T-helper 1 cell treated with Interleukin-12 subunit alpha and Interleukin-12 subunit beta and Interleukin-4 antibody, amounts not matched to agents 30 ng/mL and 1 ng/mL, for 36 hours (primary cell): ENCODE results near the gene SERTAD3. TPM values are rescaled to one million over a fixed set of nuclear protein-coding genes. Genes with fewer than 3 reads are reported as not detected.
"Not testable (repeated sequence)": the region's sequence is repeated elsewhere in the genome, so short reads cannot be mapped to it uniquely, and the experiment has no call there.

Experiments used
- intact Hi-C: fragments of 100-400 bp; cut with micrococcal nuclease; formaldehyde crosslinking; loops from one replicate; pipeline ENCODE4 v1.15.1; 2024
- total RNA-seq: library from RNA; stranded (reverse); gene quantifications from 2 replicates; pipeline ENCODE4 v1.2.3, GENCODE V29; 2022

Gene SERTAD3
- total RNA-seq, 1 donor from 2014 or later, result 11.3 TPM

DNA sequence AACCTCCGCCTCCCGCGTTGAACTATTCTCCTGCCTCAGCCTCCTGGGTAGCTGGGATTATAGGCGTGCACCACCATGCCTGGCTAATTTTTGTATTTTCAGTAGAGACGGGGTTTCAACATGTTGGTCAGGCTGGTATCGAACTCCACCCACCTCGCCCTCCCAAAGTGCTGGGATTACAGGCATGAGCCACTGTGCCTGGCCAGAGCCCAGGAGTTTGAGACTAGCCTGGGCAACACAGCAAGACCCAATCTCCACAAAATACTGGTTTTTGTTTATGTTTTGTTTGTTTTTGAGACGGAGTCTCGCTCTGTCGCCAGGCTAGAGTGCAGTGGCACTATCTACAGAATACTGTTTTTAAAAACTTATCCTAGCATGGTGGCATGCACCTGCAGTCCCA lies 13.9 kb downstream of the SERTAD3 start:
- intact Hi-C loops, result not testable (repeated sequence)

DNA sequence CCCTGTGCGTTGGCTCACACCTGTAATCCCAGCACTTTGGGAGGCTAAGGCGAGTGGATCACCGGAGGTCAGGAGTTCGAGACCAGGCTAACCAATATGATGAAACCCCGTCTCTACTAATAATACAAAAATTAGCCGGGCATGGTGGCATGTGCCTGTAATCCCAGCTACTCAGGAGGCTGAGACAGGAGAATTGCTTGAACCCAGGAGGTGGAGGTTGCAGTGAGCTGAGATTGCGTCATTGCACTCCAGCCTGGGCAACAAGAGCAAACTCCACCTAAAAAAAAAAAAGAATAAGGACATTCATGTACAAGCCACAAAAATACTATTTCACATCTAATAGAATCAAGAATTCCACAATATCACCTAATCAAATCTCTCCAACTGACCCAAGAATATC lies 15.9 kb downstream of the SERTAD3 start:
- intact Hi-C loops, result loop anchor here (10.0 kb wide), 3 partner anchors 583 to 1437 kb away; partner anchors contain the start of genes FBL and RPS19

DNA sequence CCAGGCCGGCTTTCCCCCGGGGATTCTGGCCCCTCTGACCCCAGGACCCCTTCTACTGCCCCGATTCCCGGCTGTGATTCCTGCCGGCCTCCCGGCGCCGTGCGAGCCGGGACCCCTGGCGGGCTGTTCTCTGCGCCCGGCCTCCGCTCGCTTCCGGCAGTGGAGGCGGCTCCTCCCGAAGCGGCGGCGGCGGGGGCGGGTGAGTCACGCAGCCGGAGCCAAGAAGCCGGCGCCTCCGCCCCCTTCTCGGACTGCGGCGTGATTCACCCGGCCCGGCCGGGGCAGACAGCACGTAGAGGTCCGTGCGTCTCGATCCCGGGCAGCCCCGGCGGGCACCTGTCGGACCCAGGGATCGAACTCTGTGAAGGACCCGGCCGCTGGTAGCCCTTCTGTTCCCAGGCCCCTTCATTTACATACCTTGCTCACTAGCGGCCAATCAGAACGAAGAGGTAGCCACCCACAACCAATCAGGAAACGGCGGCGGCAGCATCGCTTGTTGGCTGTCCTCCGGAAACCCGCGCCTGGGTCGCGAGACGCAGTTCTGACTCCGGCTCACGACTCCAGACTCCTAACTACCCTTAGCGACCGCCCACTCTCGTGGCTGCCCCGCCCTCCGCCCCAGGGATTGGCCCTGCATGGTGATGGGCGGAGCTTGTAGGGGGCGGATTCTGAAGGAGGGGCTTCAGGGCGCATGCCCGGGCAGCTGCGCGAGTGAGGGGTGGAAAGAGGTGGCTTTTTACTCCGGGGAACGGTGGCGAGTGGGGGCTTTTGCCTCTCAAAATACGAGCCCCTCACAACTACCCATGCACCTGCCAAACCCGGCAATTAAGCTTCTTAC lies 18.5 kb downstream of the SERTAD3 start, which contains the start of gene SERTAD1:
Gene SERTAD1 (minus strand): TSS at position 543 of the 838 bp plus-strand sequence. CDS start 2,446 bp downstream, outside the sequence.
- intact Hi-C loops, result loop anchor here (1.0 to 10.0 kb wide), 12 partner anchors 8 to 1439 kb away; partner anchors contain the start of genes AKT2, BLVRB, C19orf47 and FBL

DNA sequence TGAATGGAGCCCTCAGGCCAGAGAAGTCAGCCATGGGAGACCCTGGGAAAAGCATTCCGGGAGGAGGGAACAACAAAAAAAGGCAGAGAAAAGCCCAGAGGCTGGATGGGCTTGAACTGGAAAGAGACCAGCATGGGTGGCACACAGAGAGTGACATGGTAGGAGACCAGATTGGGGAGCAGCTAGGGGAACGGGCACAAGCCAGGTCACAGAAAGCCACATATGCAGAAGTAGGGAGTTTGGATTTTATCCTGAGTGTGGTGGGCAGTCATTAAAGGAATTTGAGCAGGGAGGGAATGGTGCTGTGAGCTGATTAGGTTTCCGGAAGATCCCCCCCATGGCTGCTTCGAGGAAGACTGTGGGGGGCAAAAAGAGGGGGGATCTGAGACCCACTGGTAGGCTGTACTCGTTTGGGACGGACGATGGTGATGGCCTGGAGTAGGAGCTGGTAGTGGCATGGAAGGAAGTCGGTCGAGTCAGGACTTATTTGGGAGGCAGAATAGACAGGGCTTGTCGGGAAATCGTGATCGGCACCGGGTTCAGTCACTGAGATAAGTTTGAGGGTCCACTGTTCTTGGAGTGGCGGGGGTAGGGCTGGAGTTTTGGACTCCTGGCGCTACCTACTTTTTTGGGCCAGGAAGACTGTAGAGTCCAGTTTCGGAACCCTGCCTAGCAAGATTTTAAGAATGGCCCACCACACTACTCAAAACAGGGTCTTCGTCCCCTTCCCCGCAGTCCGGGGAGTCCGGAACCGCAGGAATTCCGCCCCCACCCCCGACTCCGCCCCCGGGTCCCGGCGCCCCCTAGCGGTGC lies 19.3 kb downstream of the SERTAD3 start:
- intact Hi-C loops, result loop anchor here (1.0 to 10.0 kb wide), 8 partner anchors 8 to 1440 kb away; partner anchors contain the start of genes AKT2, C19orf47, FBL and PLD3

DNA sequence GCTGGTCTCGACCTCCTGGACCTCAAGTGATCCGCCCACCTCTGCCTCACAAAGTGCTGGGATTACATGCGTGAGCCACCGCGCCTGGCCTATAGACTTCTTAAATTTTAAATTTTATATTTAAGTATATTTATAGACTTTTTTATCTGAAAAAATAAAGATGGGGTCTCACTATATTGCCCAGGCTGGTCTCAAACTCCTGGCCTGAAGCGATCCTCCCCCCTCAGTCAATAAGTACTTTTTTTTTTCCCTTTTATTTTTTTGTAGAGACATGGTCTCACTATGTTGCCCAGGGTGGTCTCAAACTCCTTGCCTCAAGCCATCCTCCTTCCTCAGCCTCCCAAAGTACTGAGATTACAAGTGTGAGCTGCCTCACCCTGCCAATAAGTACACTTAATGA lies 20.2 kb downstream of the SERTAD3 start:
- intact Hi-C loops, result loop anchor here (2.0 to 10.0 kb wide), 4 partner anchors 181 to 1441 kb away; partner anchors contain the start of genes FBL and RPS19

DNA sequence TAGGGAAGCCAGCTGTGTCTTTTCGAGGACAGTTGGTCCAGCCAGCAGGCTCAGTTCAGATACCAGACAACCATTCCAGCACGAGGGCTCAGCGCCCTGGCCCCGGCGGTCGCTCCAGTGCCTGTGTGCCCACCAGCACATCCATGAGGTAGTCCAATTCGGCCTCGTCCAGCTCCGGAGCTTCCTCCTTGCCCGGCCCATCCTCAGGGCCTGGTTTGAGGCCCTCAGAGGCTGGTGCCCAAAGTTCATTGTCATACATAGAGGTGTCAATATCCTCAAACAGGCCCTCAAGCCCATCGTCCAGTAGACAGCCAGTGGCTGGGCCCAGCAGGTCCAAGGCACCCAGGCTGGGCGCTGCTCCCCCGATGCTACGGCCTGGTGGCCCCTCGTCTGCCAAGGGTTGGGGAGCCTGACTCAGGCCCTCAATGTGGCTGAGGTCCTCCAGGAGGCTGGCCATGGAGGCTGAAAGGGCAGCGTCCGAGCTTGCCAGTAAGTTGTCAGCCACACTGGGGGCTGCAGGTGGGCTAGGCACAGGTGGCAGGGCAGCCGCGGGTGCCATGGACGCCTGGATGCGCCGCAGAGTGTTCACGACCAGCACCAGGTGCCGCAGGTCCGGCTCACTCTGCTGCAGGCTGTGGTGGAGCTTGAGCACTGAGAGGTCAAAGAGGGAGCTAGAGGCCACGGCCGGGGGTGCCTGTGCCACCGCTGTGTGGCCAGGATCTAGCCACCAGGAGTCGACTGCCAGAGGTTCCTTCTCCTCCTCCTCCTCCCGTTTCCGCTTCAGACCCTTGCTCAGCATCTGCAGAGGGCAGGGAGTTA lies 21.2 kb downstream of the SERTAD3 start:
- intact Hi-C loops, result loop anchor here (10.0 kb wide), 3 partner anchors 578 to 1442 kb away; partner anchors contain the start of genes FBL and RPS19

DNA sequence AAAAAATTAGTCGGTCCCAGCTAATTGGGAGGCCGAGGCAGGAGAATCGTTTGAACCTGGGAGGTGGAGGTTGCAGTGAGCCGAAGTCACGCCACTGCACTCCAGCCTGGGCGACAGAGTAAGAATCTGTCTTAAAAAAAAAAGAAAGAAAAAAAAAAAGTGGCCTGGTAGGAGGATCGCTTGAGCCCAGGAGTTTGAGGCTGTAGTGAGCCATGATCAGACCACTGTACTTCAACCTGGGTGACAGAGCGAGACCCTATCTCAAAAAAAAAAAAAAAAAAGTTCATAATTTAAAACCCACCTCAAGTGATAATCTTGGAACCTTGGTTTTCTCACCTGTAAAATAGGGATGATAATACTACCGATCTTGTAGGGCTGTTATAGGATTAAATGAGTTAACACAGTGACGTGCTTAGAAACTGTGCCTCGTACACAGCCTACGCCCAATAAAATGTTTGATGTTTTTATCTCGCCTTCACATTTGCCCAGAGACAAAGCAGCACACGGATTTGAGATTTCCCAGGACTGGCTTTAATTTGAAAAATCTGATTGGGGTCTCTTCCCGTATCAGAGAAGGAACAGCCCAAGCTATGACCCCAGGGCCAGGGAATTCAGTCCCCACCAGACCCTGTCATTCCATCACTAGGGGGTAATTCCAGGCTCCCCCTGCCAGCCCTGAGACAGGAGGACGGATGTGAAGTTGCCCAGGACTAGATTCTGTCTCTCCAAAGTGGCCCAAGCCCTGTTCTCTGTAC lies 22.0 kb downstream of the SERTAD3 start:
- intact Hi-C loops, result loop anchor here (1.0 to 10.0 kb wide), 7 partner anchors 18 to 1443 kb away; partner anchors contain the start of genes BLVRB, FBL and RPS19

DNA sequence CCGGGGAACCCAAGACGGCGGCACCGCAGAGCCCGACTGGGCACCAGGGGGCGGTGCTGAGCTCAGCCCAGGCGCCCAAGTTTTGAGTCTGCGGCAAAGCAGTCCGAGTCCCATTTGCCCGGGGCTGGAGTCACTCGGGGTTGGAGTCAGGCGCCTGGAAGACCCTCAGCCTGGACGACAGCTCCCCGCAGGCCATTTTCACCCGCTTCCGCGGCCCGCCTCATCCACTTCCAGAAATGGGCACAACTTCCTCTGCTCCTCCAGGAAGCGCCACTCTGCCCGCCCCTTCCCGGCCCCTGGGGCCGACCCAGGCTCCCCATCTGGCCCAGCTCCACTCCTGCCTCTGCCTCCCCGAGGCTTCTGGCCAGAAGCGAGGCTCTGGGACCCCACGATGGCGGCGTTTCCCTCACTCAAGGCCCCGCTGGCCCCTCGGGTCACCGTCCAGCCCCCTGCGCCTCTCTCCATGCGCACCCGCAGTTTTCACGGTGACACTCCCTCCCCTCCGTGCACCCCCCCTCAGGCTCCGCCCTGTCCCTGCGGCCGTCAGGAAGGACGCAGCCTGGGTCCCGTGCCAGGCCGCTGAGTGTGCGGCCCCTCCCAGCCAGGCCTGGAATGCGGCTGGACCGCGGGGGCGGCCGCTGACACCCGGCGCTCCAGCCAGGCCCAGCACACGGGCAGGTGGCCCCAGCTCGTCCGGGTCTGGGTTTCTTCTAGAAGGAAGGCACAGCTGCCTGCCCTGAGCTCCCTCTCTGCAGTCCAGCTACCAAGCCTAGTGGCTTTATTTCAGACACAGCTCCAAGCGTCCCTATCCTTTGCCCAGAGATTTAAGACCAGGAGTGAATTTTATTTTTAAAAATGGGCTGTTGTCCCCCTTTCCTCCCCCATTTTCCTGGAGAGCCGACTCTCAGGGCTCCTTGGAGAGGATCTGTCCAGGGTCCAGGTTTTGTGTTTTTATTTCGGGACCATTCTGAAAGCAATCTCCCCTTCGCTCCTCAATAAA lies 23.1 kb downstream of the SERTAD3 start:
- intact Hi-C loops, result loop anchor here (1.0 to 10.0 kb wide), 7 partner anchors 17 to 1444 kb away; partner anchors contain the start of genes BLVRB, FBL and RPS19

DNA sequence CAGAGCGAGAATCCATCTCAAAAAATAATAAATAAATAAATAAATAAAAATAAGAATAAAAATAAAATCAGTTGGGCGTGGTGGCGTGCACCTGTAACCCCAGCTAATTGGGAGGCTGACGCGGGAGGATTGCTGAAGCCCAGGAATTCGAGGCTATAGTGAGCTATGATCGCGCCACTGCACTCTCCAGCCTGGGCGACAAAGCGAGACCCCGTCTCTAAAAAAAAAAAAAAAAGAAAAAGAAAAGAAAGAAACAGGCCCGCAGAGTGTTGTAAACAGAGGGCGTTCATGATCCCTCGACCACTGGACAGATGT lies 23.7 kb downstream of the SERTAD3 start:
- intact Hi-C loops, result loop anchor here (2.0 to 10.0 kb wide), 4 partner anchors 108 to 1444 kb away; partner anchors contain the start of genes FBL and RPS19

DNA sequence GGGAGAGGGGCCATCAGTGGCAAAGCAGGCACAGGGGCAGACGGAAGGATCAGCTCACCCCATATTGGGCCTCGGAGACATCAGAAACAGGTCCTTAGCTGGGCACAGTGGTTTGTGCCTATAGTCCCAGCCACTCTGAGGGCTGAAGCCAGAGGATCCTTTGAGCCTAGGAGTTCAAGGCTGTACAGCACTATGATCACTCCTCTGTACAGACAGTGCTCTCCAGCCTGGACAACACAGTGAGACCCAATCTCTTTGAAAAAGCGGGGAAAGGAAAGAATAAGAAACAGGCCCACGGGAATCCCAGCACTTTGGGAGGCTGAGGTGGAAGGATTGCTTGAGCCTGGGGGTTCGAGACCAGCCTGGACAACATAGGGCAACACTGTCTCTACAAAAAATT lies 24.4 kb downstream of the SERTAD3 start:
- intact Hi-C loops, result loop anchor here (2.0 to 10.0 kb wide), 4 partner anchors 109 to 1445 kb away; partner anchors contain the start of genes FBL and RPS19

DNA sequence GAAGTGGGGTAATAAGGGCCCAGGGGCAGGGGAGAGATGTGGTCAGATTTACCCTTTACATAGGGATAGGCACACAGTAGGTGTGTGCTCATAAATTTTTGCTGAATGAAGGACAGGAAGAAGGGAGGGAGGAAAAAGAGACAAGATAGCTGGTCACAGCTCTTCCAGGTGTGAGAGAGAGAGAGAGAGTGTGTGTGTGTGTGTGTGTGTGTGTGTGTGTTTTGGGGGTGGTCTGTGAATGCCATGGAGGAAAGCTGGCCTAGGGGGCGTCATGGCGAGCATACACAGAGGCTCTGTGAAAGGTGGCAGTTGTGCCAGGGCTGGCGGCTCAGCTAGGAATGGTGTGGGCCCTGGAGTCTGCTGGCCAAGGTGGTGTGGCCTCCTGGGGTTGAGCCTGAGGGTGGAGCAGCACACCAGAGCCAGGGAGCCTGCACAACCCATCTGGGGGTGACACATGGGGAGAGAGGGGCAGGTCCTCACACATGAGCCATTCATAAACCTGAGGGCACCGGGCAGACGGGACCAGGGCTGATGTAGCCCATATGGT lies 25.0 kb downstream of the SERTAD3 start:
- intact Hi-C loops, result no loop called here

DNA sequence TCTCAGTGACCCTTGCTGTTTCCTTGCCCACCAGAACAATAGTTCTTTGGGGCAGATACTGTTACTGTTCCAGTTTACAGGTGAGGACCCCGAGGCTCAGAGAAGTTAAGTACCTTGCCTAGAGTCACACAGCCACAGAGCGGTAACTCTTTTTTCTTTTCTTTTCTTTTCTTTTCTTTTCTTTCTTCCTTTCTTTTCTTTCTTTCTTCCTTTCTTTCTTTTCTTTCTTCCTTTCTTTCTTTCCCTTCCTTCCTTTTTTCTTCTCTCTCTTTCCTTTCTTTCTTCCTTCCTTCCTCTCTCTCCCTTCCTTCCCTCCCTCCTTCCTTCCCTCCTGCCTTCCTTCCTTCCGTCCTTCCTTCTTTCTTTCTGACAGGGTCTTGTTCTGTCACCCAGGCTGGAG lies 26.1 kb downstream of the SERTAD3 start:
- intact Hi-C loops, result no loop called here

DNA sequence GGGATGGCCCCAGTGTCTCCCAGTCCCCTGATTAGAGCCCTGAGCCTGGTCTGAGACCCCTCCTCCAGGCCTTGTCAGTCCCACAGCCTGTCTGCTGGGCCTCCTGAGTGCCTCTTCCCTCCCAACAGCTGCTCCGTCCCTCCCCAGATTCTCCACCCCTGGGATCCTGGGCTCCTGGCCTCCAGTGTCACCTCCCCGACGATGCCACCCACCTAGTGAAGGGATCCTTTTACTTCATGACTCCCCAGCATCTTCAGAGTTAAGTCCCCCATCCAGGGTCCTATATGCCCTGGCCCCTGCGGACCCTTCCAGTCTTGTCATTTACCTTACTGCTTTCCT lies 26.5 kb downstream of the SERTAD3 start:
- intact Hi-C loops, result no loop called here

DNA sequence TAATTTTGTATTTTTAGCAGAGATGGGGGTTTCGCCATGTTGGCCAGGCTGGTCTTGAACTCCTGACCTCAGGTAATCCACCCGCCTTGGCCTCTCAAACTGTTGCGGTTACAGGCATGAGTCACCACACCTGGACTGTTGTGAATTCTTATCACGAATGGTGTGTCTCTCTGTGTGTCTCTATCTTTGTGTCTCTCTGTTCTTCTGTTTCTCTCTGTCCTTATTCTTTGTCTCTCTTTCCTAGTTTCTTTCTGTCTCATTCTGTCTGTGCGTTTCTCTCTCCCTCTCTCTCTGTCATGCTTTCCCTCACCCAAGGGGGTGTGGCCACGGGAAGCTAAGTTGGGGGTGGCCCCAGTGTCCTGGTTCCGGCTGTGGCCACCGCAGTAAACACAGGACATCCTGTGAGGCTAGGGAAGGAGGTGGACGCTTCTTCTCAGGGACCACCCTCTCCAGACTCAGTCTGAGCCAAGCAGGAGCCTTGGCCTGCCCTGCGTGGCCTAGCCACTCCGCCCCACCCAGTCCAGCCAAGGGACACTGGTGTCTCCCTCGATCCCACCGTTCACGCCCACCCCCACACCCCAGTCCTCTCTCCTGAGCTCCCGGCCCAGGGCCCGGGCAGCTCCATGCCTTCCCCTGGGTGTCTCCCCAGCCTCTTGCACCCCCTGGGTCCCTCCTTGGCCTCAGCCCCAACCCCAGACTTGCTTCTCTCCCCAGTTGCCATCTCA lies 27.1 kb downstream of the SERTAD3 start:
- intact Hi-C loops, result no loop called here

DNA sequence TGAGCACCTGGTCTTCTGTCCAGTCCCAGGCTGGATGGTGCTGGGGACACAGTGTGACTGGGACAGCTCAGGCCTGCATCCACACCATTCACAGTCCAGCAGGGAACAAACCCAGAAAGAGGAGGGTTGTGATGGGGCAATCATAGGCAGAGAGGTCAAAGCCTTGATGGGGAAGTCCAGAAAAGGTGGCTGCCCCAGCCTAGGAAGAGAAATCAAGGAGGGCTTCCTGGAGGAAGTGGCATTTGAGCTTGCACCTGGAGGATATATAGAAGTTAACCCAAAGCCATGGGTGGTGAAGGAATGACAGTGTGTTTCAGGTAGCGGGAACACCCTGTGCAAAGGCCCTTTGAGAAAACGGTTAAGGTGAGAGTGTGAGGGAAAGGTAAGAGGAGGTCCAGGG lies 28.4 kb downstream of the SERTAD3 start:
- intact Hi-C loops, result no loop called here

DNA sequence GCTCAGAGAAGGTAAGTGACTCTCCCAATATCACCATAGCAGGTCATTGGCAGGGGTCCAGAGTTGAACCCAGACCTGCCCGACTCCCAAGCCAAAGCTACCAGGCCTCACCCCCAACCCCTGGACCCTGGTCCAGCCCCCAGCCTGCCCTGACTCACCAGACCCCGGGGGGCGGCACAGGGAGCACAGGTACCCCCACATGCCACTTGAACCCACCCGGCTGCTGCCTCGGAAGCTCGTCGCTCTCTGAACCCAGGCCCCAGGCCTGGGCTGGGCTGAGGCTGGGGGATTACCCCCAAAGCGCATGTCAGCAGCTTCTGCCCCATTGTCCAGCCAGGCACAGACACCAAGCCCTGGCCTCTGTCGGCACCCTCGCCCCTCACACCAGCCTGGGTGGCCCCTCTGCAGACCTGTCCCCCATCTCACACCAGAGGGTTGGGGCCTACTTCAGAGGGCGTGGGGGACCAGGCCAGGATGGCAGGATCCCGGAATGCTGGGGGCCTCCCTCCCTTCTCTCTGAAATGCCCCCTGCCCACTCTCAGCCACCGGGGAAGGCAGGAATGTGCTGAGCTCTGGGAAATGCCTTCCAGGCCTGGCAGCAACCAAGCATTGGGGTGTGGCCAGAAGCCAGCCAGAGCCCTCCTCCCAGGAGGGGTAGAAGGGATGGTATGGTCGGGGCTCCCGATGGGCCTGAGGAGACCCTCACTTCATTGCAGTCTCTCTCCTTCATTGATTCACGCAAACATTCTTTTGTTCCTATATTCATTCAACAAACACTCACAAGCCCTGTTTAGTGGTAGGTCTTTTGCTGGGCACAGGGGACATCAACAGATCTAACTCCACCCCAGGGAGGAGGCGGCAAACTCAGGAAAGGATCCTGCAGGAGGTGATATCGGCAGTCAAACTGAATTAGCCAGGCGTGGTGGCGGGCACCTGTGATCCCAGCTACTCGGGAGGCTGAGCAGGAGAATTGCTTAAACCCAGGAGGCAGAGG lies 29.3 kb downstream of the SERTAD3 start:
- intact Hi-C loops, result no loop called here
